Loucy (cell line): ENCODE results near the gene SLC27A1.

Experiments used
- EZH2phosphoT487 ChIP-seq: fragments of 200-600 bp; IDR thresholded peaks from 2 replicates; pipeline ENCODE4 v1.6.1; 2018; ENCODE audit warnings: antibody characterized with exemption, mild to moderate bottlenecking, moderate library complexity, borderline replicate concordance
- TF ChIP-seq, protein P1 (sequence below): fragments of 200-600 bp; sonication (generic); conservative IDR thresholded peaks from 2 replicates; pipeline ENCODE4 v1.5.1; 2014; ENCODE audit warnings: mild to moderate bottlenecking, antibody characterized with exemption, low read length

DNA sequence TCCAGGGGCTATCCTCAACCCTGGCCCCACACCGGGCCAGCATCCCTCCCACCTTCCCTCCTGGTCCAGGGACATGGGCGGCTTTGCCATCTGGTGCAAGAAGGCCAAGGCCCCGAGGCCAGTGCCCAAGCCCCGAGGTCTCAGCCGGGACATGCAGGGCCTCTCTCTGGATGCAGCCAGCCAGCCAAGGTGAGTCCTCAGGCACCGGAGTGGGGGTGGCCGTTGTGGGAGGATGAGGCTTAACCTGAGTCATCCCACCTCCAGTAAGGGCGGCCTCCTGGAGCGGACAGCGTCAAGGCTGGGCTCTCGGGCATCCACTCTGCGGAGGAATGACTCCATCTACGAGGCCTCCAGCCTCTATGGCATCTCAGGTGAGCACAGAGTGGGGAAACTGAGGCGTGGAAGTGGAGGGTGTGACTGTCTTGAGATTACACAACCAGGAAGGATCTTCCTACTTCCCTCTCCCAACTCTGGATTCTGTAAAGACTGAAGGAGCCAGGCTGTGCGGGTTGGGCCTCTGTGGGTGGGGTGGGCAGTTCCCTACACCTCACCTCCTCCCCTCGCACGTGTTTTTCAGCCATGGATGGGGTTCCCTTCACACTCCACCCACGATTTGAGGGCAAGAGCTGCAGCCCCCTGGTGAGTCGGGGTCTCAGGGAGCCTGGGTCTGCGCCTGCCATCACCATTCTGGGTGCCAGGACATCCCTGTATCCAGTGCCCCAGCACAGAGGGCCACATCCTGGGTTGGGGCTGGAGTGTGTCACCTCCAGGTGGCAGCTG is 46.7 kb upstream of the SLC27A1 start:
- TF ChIP-seq, protein P1, sequence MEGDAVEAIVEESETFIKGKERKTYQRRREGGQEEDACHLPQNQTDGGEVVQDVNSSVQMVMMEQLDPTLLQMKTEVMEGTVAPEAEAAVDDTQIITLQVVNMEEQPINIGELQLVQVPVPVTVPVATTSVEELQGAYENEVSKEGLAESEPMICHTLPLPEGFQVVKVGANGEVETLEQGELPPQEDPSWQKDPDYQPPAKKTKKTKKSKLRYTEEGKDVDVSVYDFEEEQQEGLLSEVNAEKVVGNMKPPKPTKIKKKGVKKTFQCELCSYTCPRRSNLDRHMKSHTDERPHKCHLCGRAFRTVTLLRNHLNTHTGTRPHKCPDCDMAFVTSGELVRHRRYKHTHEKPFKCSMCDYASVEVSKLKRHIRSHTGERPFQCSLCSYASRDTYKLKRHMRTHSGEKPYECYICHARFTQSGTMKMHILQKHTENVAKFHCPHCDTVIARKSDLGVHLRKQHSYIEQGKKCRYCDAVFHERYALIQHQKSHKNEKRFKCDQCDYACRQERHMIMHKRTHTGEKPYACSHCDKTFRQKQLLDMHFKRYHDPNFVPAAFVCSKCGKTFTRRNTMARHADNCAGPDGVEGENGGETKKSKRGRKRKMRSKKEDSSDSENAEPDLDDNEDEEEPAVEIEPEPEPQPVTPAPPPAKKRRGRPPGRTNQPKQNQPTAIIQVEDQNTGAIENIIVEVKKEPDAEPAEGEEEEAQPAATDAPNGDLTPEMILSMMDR: no peak
- TF ChIP-seq EZH2phosphoT487: no peak
